ENCODE data around the gene STIMATE.

The STIMATE gene

DNA sequence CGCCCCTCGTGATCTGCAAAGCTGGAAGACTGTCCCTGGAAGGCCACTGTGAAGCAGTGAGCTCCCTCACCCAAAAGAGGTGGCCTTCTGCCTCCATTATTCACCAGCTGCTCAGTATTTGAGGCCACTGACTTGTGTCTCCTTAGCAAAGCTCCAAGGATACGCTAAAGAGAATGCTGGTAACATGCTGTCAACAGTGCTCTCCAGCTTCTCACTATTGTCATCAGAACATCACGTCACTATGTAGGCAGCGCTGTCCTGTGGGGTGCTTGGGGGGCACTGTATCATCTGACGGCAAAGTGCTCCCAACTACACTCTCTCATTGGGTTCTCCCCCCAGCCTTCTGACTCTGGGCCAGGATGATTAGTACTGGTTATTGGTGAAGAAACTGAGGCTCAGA lies 81.1 kb downstream of the STIMATE start:
- DNase-seq (ENCODE audit: low spot score) = no peak

DNA sequence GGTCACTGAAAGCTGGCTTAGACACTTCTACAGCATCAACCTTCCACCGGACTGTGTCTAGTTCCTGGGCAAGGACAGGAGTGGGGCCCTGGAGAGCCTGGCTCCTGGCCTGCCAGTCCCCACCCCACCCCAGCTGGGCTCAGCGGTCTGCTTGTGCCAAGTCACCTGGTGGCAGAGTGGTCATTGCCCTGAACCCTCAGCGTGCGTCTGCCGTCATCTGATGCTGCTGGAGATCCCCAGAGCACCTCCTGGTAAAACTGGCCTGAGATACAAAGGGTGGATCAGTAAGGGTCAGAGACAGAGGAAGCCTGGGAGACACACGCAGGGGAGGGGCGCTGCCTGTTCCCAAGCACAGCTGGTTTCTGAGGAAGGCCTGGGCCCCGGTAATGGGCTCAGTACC lies 83.5 kb downstream of the STIMATE start:
- no peak for DNase-seq (ENCODE audit: low spot score)

GRCh38 chr3:52811452-52812011 lies 85.8 kb downstream of the STIMATE start:
- DNase-seq (ENCODE audit: low spot score) = no peak

DNA sequence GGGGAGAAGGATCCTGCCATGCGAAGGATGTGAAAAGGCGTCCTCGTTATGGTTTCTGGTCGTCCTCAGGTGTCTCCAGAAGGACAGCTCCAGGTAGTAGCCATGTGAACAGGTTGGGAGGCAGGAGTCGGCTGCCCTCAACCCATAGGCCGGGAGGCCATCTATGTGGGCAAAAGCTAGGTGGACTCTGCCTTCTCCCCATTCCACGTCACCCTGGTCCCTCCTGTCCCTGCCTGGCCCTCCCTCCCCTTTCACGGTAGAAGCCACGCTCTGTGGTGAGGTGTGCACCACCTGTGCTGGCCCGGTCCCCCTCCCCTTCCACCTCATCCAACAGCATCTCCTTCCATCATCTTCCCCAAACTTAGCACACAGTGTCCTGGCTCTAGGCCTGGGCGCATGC lies 86.4 kb downstream of the STIMATE start:
- no peak for DNase-seq (ENCODE audit: low spot score)

DNA sequence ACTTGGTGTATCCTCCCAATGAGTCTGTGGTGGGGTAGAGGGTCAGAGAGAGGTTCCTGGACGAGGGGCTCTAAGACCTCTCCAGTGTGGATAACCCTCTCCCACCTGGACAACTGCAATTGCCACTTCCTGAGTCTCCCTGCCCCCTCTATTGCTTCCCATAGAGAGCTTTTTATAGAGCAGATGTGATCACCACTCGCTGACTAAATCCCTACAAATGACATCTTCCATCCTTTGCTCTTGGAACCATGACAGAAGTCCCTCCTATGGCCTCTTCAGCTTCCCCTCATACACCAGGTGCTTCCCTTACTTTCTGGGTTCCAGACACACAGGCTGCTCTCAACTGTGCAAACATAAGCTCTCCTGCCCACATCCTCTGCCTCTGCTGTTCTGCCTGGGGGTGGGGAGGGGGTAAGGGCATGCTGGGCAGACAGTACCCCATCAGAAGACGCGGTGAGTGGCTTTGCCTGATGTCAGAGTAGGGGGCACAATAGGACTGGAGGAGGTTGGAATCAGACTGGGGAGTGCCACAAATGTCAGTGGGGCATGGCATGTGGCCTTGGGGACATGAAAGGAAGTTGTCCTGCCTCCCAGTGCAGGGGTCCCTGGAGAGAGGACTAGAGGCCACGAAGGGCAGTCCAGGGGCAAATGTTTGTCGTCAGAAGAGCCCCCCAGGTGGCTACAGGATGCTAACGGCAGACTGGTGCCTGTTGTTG lies 87.5 kb downstream of the STIMATE start:
- no peak for DNase-seq (ENCODE audit: low spot score)

DNA sequence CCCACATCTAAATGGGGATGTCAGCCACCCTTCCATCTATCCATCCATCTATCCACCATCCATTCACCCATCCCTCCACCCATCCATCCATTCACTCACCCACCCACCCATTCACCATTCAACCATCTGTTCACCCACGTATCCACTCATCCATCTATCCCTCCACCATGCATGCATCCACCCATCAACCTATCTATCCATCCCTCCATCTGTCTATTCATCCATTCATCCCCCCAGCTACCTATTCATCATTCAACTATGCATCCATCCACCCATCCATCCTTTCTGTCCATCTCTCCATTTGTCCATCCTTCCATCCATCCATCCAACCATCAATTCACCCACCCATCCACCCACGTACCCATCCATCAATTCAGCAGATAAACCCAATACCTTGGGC lies 88.2 kb downstream of the STIMATE start:
- DNase-seq (ENCODE audit: low spot score) = no peak

DNA sequence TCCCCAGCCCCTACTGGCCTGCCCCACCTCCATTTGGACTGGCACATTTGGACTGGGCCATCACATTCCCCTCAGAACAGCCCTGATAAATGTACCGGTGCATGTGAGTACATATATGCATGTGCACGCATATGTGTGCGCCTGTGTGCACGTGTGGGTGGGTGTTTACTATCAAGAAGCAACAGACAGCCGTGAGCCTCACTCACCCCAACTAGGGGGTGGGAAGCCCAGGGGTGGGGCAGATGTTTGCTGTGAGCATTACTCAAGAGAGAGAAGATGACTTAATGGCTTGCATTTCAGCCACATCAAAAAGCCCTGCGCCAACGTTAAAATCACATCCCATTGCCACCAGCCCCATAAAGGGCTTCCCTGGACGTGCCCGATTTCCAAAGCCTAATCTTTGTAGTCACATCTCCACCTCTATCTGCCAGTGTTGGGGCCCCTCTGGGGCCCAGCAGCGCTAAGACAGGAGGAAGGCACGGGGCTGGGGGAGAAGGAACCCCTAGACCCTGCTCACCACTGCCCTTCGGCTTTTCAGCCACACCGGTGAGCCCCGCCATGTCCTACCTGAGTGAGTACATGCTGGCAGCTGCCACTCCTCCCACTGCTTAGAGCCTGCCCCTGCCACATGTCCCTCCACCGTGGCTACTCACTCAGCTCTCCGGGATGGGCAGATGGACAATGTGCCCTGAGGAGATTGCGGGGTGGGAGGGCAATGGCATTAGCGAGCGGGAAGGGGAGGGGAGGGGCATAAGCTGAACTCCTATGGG lies 91.9 kb downstream of the STIMATE start:
- DNase-seq (ENCODE audit: low spot score) = no peak

- DNase-seq (ENCODE audit: low spot score) = no peak
These were observed 95.5 kb downstream of the STIMATE start for GRCh38 chr3:52801839-52802238.

- no peak for DNase-seq (ENCODE audit: low spot score)
These were observed 97.3 kb downstream of the STIMATE start for GRCh38 chr3:52800079-52800478.

DNA sequence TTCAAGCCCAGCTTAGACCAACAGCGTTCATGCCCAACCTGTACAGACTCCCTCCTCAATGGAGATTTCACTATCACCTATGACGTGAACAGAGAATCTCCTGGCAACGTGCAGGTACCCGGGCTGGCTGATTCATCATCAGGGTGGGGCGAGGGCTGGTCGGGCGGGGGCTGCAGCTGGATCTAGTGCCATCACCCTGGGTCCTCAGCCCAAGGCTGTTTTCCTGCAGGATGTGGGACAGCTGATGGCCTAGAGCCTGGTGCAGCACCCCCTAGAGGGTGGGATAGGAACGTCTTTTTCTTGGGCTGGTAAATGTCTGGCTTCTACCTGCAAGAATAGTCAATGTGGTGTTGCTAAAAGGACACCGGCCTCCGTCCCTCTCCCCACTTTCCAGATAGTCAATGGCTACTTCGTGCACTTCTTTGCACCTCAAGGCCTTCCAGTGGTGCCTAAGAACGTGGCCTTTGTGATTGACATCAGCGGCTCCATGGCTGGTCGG lies 98.3 kb downstream of the STIMATE start:
- DNase-seq (ENCODE audit: low spot score) = peak; percentile 45

DNA sequence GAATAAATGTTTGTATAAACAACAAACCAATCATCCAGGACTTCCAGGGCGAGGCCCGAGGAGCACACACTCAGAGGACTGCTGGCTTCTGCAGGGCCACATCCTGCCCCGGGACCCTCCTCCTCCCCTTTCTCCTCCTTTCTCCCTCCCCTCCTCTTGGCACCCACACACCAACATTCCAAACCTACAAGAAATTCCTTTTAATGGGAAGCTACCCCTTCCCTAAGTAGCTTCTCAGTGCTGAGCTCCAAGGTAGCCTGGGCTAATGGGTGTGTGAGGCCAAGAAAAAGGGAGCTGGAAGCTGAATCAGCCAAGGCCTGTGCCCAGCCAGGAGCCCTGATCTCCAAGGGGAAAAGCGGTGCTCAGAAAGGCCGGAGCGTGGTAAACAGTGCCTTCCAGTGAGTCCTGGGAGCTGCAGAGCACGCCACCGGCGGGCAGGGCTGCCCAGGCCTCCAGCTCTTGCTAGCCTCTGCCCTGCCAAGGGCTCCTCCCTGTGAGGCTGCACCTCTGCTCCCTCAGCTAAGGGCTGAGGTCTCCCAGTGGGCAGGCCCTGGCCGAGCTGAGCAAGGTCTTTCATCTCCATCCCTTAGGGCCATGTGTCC lies 98.9 kb downstream of the STIMATE start:
- no peak for DNase-seq (ENCODE audit: low spot score)

DNA sequence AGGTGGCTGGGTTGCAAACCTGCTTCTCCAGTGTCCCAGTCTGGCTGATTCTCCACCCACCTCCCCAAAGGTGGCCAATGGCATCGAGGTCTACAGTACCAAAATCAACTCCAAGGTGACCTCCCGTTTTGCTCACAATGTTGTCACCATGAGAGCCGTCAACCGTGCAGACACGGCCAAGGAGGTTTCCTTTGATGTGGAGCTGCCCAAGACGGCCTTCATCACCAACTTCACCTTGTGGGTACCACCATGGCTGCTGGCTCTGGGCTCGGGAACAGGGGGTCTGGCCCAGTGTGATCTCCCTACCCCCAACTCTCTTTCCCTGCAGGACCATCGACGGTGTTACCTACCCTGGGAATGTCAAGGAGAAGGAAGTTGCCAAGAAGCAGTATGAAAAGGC lies 100.9 kb downstream of the STIMATE start:
- DNase-seq (ENCODE audit: low spot score) = no peak

DNA sequence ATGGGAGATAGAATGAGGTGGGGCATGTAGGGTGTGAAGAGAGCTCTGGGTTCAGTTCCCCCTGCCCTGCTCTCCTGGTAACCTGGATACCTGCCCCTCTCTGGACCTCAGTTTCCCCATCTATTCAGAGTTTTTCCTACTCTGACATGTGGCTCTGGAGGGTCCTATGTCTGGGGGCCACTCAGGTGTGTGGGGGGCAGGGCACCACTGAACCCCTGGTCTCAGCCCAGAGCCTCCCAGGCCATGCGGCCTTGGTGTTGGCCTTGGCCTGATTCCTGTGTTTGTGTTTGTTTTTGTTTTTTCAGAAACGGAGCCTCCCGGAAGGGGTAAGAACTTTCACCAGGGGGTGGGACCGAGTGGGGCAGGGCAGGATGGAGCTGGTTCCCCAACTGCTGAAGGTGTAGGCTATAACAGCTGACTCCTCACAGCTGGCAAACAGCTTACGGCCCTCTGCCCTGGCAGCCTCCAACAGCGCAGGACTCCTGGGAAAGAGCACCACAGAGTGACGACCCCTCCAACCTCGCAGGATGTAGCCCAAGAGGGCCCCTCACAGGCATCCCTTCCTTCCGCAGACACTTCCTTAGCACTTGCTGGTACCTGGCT lies 101.9 kb downstream of the STIMATE start:
- DNase-seq (ENCODE audit: low spot score) = no peak

GRCh38 chr3:52794612-52795099 lies 102.7 kb downstream of the STIMATE start, which contains the start of gene ITIH3:
ITIH3 (plus strand) TSS chr3:52794796; CDS start chr3:52794804, 8 bp downstream.
- no peak for DNase-seq (ENCODE audit: low spot score)

DNA sequence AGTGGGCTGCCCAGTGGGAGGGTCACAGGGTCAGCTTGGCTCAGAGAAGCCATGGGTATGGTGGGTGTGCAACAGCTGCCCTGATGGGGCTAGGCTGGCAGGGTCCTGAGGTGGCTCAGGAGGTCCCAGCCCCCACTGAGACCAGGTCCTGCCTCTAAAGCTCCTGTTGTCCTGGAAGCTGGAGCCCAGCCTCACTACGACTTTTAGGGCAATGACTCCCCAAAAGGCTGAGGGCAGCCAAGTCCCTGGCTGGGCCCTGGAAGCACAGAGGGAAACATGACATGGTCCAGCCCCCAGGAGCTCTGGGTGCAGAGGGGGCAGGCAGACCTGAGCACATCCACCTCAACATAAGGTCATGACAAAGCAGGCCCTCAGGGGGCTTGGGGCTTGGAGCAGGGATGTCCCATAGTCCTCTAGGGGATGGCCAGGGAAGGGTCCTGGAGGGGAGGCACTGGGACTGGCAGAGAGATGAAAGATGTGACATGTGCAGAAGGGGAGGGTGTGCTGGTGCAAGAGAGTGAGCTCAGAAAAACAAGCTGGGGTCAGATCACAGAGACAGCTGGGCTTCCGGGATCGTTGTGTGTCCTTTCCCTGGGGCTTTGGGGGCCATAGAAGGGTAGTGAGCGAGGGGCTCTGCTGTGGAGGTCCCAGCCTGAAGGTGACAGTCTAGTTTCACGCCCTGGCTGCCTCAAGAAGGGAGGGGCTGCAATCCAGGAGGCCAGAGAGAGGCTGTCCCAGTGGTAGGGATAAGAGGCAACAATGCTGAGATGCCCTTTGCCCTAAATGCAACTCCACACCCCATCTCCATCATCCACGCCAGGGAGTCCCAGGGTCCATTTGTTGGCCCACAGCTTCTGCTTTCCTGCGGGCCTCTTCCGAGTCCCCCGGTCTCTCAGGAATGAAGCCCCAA lies 103.4 kb downstream of the STIMATE start:
- DNase-seq (ENCODE audit: low spot score) = no peak

- no peak for DNase-seq (ENCODE audit: low spot score)
These were observed 104.2 kb downstream of the STIMATE start for GRCh38 chr3:52792961-52793695.

- DNase-seq (ENCODE audit: low spot score) = no peak
These were observed 104.9 kb downstream of the STIMATE start for GRCh38 chr3:52792413-52792812.

GRCh38 chr3:52791928-52792327 lies 105.4 kb downstream of the STIMATE start:
- DNase-seq (ENCODE audit: low spot score) = no peak

GRCh38 chr3:52791366-52791765 lies 106.0 kb downstream of the STIMATE start:
- no peak for DNase-seq (ENCODE audit: low spot score)

DNA sequence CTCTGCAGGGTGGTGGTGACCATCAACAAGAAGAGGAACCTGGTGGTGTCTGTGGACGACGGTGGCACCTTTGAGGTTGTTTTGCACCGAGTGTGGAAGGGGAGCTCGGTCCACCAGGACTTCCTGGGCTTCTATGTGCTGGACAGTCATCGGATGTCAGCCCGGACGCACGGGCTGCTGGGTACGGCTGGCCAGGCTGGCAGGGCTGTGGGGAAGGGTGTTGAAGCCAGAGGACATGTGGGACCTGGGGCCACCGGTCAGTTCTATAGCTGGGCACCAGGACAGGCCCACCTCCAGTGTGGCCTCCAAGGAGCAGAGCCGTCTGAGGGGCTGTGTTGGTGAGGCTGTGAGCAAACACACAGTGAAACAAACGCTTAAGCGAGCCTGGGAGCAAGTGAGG lies 106.6 kb downstream of the STIMATE start:
- DNase-seq (ENCODE audit: low spot score) = no peak

Data from COLO829 (cell line).